HepG2 (cell line): ENCODE data around the gene CARS2. TPM values are rescaled to one million over a fixed set of nuclear protein-coding genes. Genes with fewer than 3 reads are reported as not detected.
A peak's percentile ranks its signal among the peaks of the same experiment; 100 is the strongest.

ENCODE experiments used
- GABPB1 ChIP-seq: IDR thresholded peaks from 2 replicates; pipeline ENCODE4 v1.6.1; 2016; ENCODE audit warnings: mild to moderate bottlenecking, missing genetic modification reagents, moderate library complexity, missing compliant biosample characterization
- HHEX ChIP-seq: IDR thresholded peaks from 2 replicates; pipeline ENCODE4 v1.6.1; 2016; ENCODE audit warnings: control low read depth
- HNF4A ChIP-seq: sonication (generic); formaldehyde crosslinking; IDR thresholded peaks from 2 replicates; pipeline ENCODE4 v1.4.0; 2020; ENCODE audit warnings: missing genetic modification reagents
- HNRNPH1 ChIP-seq: fragments of 200-400 bp; formaldehyde crosslinking; optimal IDR thresholded peaks from 2 replicates; pipeline ENCODE3; 2017; ENCODE audit warnings: mild to moderate bottlenecking, low read depth, low read length
- IKZF4 ChIP-seq: sonication (generic); formaldehyde crosslinking; IDR thresholded peaks from 2 replicates; pipeline ENCODE4 v1.5.1; 2020; ENCODE audit warnings: borderline replicate concordance, mild to moderate bottlenecking, low read depth, missing genetic modification reagents; ENCODE audit errors: not compliant biosample characterization
- KLF15 ChIP-seq: sonication (generic); formaldehyde crosslinking; IDR thresholded peaks from 2 replicates; pipeline ENCODE4 v1.8.1; 2023; ENCODE audit warnings: borderline replicate concordance, mild to moderate bottlenecking, inconsistent platforms, missing genetic modification reagents, mixed read lengths
- MBNL3 ChIP-seq: fragments of 250-450 bp; sonication (Bioruptor Pico); conservative IDR thresholded peaks from 2 replicates; pipeline ENCODE4 v1.8.0; 2022; ENCODE audit warnings: mild to moderate bottlenecking, inconsistent platforms
- MEIS2 ChIP-seq: sonication (generic); formaldehyde crosslinking; IDR thresholded peaks from 2 replicates; pipeline ENCODE4 v1.9.0; 2021; ENCODE audit warnings: mild to moderate bottlenecking, missing genetic modification reagents
- MYNN ChIP-seq: sonication (generic); formaldehyde crosslinking; IDR thresholded peaks from 2 replicates; pipeline ENCODE4 v1.4.0; 2020; ENCODE audit warnings: mild to moderate bottlenecking, low read depth, missing genetic modification reagents
- NCOA5 ChIP-seq: sonication (generic); formaldehyde crosslinking; IDR thresholded peaks from 2 replicates; pipeline ENCODE4 v1.4.0; 2020; ENCODE audit warnings: missing genetic modification reagents
- NR2F6 ChIP-seq, 2 experiments: IDR thresholded peaks; 2 replicates each; pipeline ENCODE4 v1.6.1; 2016; ENCODE audit warnings: antibody characterized with exemption in 1 of 2, mild to moderate bottlenecking in 1 of 2
- ONECUT2 ChIP-seq: sonication (generic); formaldehyde crosslinking; IDR thresholded peaks from 2 replicates; pipeline ENCODE4 v1.4.0; 2020; ENCODE audit warnings: missing genetic modification reagents
- PRPF4 ChIP-seq: fragments of 200-400 bp; formaldehyde crosslinking; IDR thresholded peaks from 2 replicates; pipeline ENCODE4 v1.6.1; 2016; ENCODE audit warnings: low read length, low read depth; ENCODE audit not compliant: poor library complexity, severe bottlenecking
- RBM22 ChIP-seq: fragments of 200-400 bp; formaldehyde crosslinking; optimal IDR thresholded peaks from 2 replicates; pipeline ENCODE3; 2017; ENCODE audit warnings: mild to moderate bottlenecking, low read length, moderate library complexity
- REL ChIP-seq: sonication (generic); formaldehyde crosslinking; conservative IDR thresholded peaks from 2 replicates; pipeline ENCODE4 v1.8.0; 2022; ENCODE audit warnings: mild to moderate bottlenecking, missing genetic modification reagents, moderate library complexity
- SP1 ChIP-seq, 2 experiments: fragments of 450-650 bp in 1 of 2; sonication (generic) in 1 of 2; formaldehyde crosslinking in 1 of 2; IDR thresholded peaks; 2 replicates each; pipeline versions ENCODE4 v1.4.0 to v1.6.1; 2016 to 2020; ENCODE audit warnings: missing genetic modification reagents in 1 of 2
- TFE3 ChIP-seq: IDR thresholded peaks from 2 replicates; pipeline ENCODE4 v1.6.1; 2016
- ZEB1 ChIP-seq: IDR thresholded peaks from 2 replicates; pipeline ENCODE4 v1.6.1; 2012; ENCODE audit warnings: mild to moderate bottlenecking, low read depth, inconsistent platforms; ENCODE audit not compliant: insufficient replicate concordance
- ZNF225 ChIP-seq: sonication (generic); formaldehyde crosslinking; IDR thresholded peaks from 2 replicates; pipeline ENCODE4 v1.4.0; 2020; ENCODE audit warnings: mild to moderate bottlenecking, missing genetic modification reagents
- ZNF234 ChIP-seq: sonication (generic); formaldehyde crosslinking; conservative IDR thresholded peaks from 2 replicates; pipeline ENCODE4 v1.5.1; 2020; ENCODE audit warnings: mild to moderate bottlenecking, missing genetic modification reagents
- ZNF44 ChIP-seq: sonication (generic); formaldehyde crosslinking; IDR thresholded peaks from 2 replicates; pipeline ENCODE4 v1.5.1; 2020; ENCODE audit warnings: mild to moderate bottlenecking, missing genetic modification reagents
- ZNF530 ChIP-seq: sonication (generic); formaldehyde crosslinking; IDR thresholded peaks from 2 replicates; pipeline ENCODE4 v1.5.0; 2020; ENCODE audit warnings: low read depth, mild to moderate bottlenecking, missing genetic modification reagents
- ZNF720 ChIP-seq: sonication (generic); formaldehyde crosslinking; IDR thresholded peaks from 2 replicates; pipeline ENCODE4 v1.4.0; 2020; ENCODE audit warnings: missing genetic modification reagents
- ZSCAN9 ChIP-seq: IDR thresholded peaks from 2 replicates; pipeline ENCODE4 v1.6.1; 2016; ENCODE audit warnings: borderline replicate concordance
- polyA plus RNA-seq, 8 experiments: library from polyadenylated mRNA; depleted of rRNA in 3 of 8; stranded (reverse) in 7 of 8; unstranded in 1 of 8; fragments of >200 nt; fragmentation: Illumina TruSeq in 4 of 8; extraction: Trizol in 4 of 8; gene quantifications; 2 replicates each; pipeline versions ENCODE4 v1.2.1 to v1.2.3, GENCODE V29; 2011 to 2016; ENCODE audit warnings: low read depth in 4 of 8, missing spikeins in 1 of 8, mixed read lengths in 1 of 8; ENCODE audit not compliant: insufficient read depth in 1 of 8
- total RNA-seq, 5 experiments: library from RNA; depleted of rRNA; stranded (reverse); fragments of >200 nt; fragmentation: Illumina TruSeq; extraction: Trizol; gene quantifications; 2 replicates each; pipeline ENCODE4 v1.2.3, GENCODE V29; 2016; ENCODE audit warnings: low read depth in 1 of 5
- TF ChIP-seq, protein P1 (sequence below): sonication (generic); formaldehyde crosslinking; IDR thresholded peaks from 2 replicates; pipeline ENCODE4 v1.4.0; 2020; ENCODE audit warnings: mild to moderate bottlenecking, missing genetic modification reagents, borderline replicate concordance
- TF ChIP-seq, protein P2 (sequence below): sonication (generic); formaldehyde crosslinking; IDR thresholded peaks from 2 replicates; pipeline ENCODE4 v1.4.0; 2020; ENCODE audit warnings: missing genetic modification reagents

Gene CARS2
- total and polyA plus RNA-seq, 2 of the 13 experiments (the other 11 are each of a cell fraction or from before 2014, with no cell fraction given) = 41.1 to 59.3 TPM

DNA sequence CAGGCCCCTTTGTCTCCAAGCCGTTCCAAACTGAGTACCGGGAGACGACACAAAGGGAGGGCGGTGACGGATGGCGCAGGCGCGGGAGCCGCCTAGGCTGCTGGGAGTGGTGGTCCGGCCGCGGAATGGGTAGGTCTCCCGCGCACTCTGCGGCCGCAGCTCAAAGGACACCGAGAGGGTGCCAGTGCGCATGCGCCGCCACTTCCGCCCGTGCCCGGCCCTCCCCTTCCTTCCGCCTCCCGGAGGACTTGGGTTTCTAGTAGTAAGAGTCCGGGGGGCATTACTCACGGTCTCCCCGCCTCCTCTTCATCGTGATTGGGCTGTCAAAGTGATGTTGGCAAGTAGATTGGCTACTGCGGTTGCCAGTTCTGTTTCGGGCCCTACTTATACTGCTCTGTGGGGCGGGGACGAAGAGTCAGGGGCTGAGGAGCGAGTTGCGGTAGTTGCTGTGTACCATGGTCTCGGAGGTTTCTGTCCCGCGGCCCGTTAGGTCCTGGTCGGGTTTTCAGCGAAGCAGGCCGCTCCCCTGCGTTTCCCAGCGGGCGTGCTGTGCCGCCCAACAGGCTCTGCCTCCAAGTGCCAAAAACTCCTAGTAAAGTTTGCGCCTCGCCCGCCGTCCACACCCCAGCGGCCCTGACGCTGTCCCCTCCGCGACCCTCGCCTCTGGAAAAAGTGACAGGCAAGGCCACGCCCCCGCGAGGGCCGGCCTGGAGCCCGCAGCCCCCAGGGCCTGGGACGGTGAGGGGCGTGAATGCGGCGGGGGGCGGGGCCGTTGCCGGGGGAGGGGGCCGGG, 7.1 kb upstream of the CARS2 start (continued):
- TF ChIP-seq IKZF4 (CRISPR knock-in tag) (no peak), HNRNPH1 (peak; percentile 84), PRPF4 (no peak), NR2F6 (IDR thresholded peaks at IDR 0.05) (no peak), NR2F6 (CRISPR knock-in tag; IDR thresholded peaks at IDR 0.05) (no peak), ONECUT2 (CRISPR knock-in tag) (no peak), NCOA5 (CRISPR knock-in tag) (no peak), GABPB1 (peak; percentile 88), ZNF225 (CRISPR knock-in tag) (no peak), MYNN (CRISPR knock-in tag) (no peak; the same call in 1 of the 2 replicates), ZSCAN9 (no peak), ZNF44 (no peak), KLF15 (CRISPR knock-in tag) (no peak), HHEX (no peak), ZNF530 (no peak), ZNF720 (CRISPR knock-in tag) (no peak), ZNF234 (CRISPR knock-in tag) (peak; percentile 61; the same call in 1 of the 2 replicates), MEIS2 (CRISPR knock-in tag) (0 out of 2 replicates have a peak, but pooled peaks have one; percentile 40), SP1 (IDR thresholded peaks at IDR 0.05) (no peak), SP1 (CRISPR knock-in tag; IDR thresholded peaks at IDR 0.05) (peak; percentile 32), HNF4A (peak; percentile 50), ZEB1 (no peak), TFE3 (CRISPR knock-in tag) (no peak), RBM22 (peak; percentile 53), REL (0 out of 2 replicates have a peak, but pooled peaks have one; percentile 25), MBNL3 (no peak)
- TF ChIP-seq, protein P1, sequence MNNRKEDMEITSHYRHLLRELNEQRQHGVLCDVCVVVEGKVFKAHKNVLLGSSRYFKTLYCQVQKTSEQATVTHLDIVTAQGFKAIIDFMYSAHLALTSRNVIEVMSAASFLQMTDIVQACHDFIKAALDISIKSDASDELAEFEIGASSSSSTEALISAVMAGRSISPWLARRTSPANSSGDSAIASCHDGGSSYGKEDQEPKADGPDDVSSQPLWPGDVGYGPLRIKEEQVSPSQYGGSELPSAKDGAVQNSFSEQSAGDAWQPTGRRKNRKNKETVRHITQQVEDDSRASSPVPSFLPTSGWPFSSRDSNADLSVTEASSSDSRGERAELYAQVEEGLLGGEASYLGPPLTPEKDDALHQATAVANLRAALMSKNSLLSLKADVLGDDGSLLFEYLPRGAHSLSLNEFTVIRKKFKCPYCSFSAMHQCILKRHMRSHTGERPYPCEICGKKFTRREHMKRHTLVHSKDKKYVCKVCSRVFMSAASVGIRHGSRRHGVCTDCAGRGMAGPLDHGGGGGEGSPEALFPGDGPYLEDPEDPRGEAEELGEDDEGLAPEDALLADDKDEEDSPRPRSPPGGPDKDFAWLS (CRISPR knock-in tag) = no peak
- TF ChIP-seq, protein P2, sequence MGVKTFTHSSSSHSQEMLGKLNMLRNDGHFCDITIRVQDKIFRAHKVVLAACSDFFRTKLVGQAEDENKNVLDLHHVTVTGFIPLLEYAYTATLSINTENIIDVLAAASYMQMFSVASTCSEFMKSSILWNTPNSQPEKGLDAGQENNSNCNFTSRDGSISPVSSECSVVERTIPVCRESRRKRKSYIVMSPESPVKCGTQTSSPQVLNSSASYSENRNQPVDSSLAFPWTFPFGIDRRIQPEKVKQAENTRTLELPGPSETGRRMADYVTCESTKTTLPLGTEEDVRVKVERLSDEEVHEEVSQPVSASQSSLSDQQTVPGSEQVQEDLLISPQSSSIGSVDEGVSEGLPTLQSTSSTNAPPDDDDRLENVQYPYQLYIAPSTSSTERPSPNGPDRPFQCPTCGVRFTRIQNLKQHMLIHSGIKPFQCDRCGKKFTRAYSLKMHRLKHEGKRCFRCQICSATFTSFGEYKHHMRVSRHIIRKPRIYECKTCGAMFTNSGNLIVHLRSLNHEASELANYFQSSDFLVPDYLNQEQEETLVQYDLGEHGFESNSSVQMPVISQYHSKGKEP (CRISPR knock-in tag) = no peak
